ENCODE results near the gene DDX47. TPM values are rescaled to one million over a fixed set of nuclear protein-coding genes. Genes with fewer than 3 reads are reported as not detected.

The DDX47 gene
- total and polyA plus RNA-seq, 2 of the 4 experiments (the other 2 are of a cell fraction): 77.8 to 89.5 TPM

DNA sequence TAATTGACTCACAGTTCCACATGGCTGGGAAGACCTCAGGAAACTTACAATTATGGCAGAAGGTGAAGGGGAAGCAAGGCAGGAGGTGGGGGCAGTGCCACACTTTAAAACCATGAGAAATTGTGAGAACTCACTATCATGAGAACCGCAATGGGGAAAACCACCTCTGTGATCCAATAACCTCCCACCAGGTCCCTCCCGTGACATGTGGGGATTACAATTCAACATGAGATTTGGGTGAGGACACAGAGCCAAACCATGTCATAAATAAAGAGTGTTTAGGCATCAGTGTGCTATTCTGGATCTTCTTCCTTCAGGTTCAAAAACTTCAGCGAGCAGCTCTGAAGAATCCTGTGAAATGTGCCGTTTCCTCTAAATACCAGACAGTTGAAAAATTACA is 9.7 kb downstream of the DDX47 start:
- H3K27ac ChIP-seq (ENCODE audit: insufficient read depth, low read length): peak overlapping the region; percentile 70
- H3K56ac ChIP-seq (ENCODE audit: extremely low read depth, insufficient read depth, low read length): no peak overlapping the region; the same call in 1 of the 2 replicates
- no peak overlapping the region for H3K4me2 ChIP-seq (ENCODE audit: low read depth, low read length)
- BruUV-seq (replicated peaks): no TSS peak
- peaks cover 13% of the 10 kb centered on the region for H3K9me1 ChIP-seq (ENCODE audit: insufficient read depth, low read length)
- H4K5ac ChIP-seq (ENCODE audit: low read depth, low read length): peak overlapping the region; percentile 65; the same call in 1 of the 2 replicates
- intact Hi-C loops (cut with micrococcal nuclease) (no loop called here), dilution Hi-C loops (cut with HindIII; ENCODE audit: low sequenced_read_pairs, unreplicated experiment) (no loop called here), in situ Hi-C loops (cut with MboI; ENCODE audit: low sequenced_read_pairs) (no loop called here)
- H3K14ac ChIP-seq (replicated peaks; ENCODE audit: low read depth, low read length): peak overlapping the region; percentile 81
- H2BK15ac ChIP-seq (ENCODE audit: low read depth, low read length): peak overlapping the region; percentile 64; the same call in 1 of the 3 replicates
- peaks cover 40% of the 10 kb centered on the region for H3K36me3 ChIP-seq (ENCODE audit: control insufficient read depth, insufficient read depth, low read length)
- no peaks in the 10 kb centered on the region for H3K9me3 ChIP-seq (ENCODE audit: control insufficient read depth, insufficient read depth, low read length)
- peak overlapping the region; percentile 52 for H2AK5ac ChIP-seq (ENCODE audit: low read depth, low read length)
- peak overlapping the region; percentile 76 for H3K18ac ChIP-seq (ENCODE audit: low read depth, low read length)
- peak overlapping the region; percentile 97 for H2BK5ac ChIP-seq (ENCODE audit: low read depth, low read length, poor library complexity, severe bottlenecking)
- peak; percentile 47 for DNase-seq
- H4K20me1 ChIP-seq (ENCODE audit: insufficient read depth, low read length): peaks cover 7% of the 10 kb centered on the region; the same call in 1 of the 2 replicates
- ATAC-seq (ENCODE audit: low read depth): peak; percentile 2
- H3K79me1 ChIP-seq (ENCODE audit: low read depth in 1 of 2, low read length in 2 of 2): peaks cover 23 to 59% of the 10 kb centered on the region in 2 experiments
- H3K4me1 ChIP-seq (ENCODE audit: control insufficient read depth, insufficient read depth, low read length): peaks cover 25% of the 10 kb centered on the region
- peak overlapping the region; percentile 81 for H3K4ac ChIP-seq (ENCODE audit: low read depth, low read length)
- H3K27me3 ChIP-seq (ENCODE audit: control insufficient read depth, insufficient read depth, low read length): no peaks in the 10 kb centered on the region
- H4K8ac ChIP-seq (ENCODE audit: low read depth in 2 of 2, low read length in 2 of 2): peak overlapping the region; percentile 2 to 93; a peak in 2 of 4 replicates
- TF ChIP-seq CEBPB (IDR thresholded peaks at IDR 0.05; ENCODE audit: low read depth, low read length) (no peak), MAZ (IDR thresholded peaks at IDR 0.05; ENCODE audit: borderline replicate concordance, low read depth, low read length) (no peak), NFE2L2 (IDR thresholded peaks at IDR 0.05; ENCODE audit: low read depth, low read length) (no peak), CHD1 (IDR thresholded peaks at IDR 0.05; ENCODE audit: low read depth, low read length) (no peak), RAD21 (IDR thresholded peaks at IDR 0.05; ENCODE audit: low read length) (no peak), RFX5 (IDR thresholded peaks at IDR 0.05; ENCODE audit: low read depth, low read length) (no peak), SMC3 (IDR thresholded peaks at IDR 0.05; ENCODE audit: low read depth, low read length) (no peak), RCOR1 (IDR thresholded peaks at IDR 0.05; ENCODE audit: insufficient replicate concordance, low read length) (no peak), MXI1 (IDR thresholded peaks at IDR 0.05; ENCODE audit: borderline replicate concordance, low read depth, low read length) (no peak), BHLHE40 (IDR thresholded peaks at IDR 0.05; ENCODE audit: low read depth, low read length) (no peak), FOS (IDR thresholded peaks at IDR 0.05; ENCODE audit: low read depth, low read length) (no peak), MAFK (IDR thresholded peaks at IDR 0.05; ENCODE audit: low read depth, low read length) (no peak), POLR2A (IDR thresholded peaks at IDR 0.05; ENCODE audit: low read depth, low read length) (no peak)
- TF ChIP-seq, protein P1, sequence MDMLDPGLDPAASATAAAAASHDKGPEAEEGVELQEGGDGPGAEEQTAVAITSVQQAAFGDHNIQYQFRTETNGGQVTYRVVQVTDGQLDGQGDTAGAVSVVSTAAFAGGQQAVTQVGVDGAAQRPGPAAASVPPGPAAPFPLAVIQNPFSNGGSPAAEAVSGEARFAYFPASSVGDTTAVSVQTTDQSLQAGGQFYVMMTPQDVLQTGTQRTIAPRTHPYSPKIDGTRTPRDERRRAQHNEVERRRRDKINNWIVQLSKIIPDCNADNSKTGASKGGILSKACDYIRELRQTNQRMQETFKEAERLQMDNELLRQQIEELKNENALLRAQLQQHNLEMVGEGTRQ (IDR thresholded peaks at IDR 0.05; ENCODE audit: low read depth, low read length): no peak
- TF ChIP-seq, protein P2, sequence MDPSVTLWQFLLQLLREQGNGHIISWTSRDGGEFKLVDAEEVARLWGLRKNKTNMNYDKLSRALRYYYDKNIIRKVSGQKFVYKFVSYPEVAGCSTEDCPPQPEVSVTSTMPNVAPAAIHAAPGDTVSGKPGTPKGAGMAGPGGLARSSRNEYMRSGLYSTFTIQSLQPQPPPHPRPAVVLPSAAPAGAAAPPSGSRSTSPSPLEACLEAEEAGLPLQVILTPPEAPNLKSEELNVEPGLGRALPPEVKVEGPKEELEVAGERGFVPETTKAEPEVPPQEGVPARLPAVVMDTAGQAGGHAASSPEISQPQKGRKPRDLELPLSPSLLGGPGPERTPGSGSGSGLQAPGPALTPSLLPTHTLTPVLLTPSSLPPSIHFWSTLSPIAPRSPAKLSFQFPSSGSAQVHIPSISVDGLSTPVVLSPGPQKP (IDR thresholded peaks at IDR 0.05; ENCODE audit: borderline replicate concordance, low read depth, low read length): no peak
- TF ChIP-seq, protein P3, sequence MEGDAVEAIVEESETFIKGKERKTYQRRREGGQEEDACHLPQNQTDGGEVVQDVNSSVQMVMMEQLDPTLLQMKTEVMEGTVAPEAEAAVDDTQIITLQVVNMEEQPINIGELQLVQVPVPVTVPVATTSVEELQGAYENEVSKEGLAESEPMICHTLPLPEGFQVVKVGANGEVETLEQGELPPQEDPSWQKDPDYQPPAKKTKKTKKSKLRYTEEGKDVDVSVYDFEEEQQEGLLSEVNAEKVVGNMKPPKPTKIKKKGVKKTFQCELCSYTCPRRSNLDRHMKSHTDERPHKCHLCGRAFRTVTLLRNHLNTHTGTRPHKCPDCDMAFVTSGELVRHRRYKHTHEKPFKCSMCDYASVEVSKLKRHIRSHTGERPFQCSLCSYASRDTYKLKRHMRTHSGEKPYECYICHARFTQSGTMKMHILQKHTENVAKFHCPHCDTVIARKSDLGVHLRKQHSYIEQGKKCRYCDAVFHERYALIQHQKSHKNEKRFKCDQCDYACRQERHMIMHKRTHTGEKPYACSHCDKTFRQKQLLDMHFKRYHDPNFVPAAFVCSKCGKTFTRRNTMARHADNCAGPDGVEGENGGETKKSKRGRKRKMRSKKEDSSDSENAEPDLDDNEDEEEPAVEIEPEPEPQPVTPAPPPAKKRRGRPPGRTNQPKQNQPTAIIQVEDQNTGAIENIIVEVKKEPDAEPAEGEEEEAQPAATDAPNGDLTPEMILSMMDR (conservative IDR thresholded peaks at IDR 0.05; ENCODE audit: low read depth, low read length): no peak
- no peak overlapping the region for H2AK9ac ChIP-seq (replicated peaks; ENCODE audit: low read depth, low read length, poor library complexity)
- H2BK120ac ChIP-seq (ENCODE audit: low read depth, low read length): peak overlapping the region; percentile 80
- H4K91ac ChIP-seq (ENCODE audit: insufficient read depth, low read depth, low read length): peak overlapping the region; percentile 77
- no peak overlapping the region for H3K4me3 ChIP-seq (ENCODE audit: insufficient read depth, low read depth, low read length)
- peak overlapping the region; percentile 76 for H2BK20ac ChIP-seq (ENCODE audit: low read depth, low read length)
- POLR2A ChIA-PET (ENCODE audit: unreplicated experiment): no interaction called here
- no peak overlapping the region for H2AFZ ChIP-seq (replicated peaks; ENCODE audit: low read length, poor library complexity)
- H3K23ac ChIP-seq (ENCODE audit: low read depth, low read length): peak overlapping the region; percentile 60
- CTCF ChIA-PET: no interaction called here
- WGBS, 2 experiments (ENCODE audit: extremely low coverage in 2 of 2, insufficient read length in 1 of 2): no CpG with 5 or more reads among the region's 4 CpGs
- no peak overlapping the region for H3K9ac ChIP-seq (ENCODE audit: low read depth, low read length)
